A673 (cell line): ENCODE data around the gene PEAK3.

Source experiments
- CTCF ChIP-seq: fragments of 300-800, 200-600 bp; sonication (generic); conservative IDR thresholded peaks from 2 replicates; pipeline ENCODE4 v1.5.1; 2017; ENCODE audit warnings: low read depth, mild to moderate bottlenecking, antibody characterized with exemption, low read length, moderate library complexity, mixed read lengths
- EZH2 ChIP-seq: fragments of 200-600 bp; sonication (generic); IDR thresholded peaks from 2 replicates; pipeline ENCODE4 v1.6.1; 2017; ENCODE audit warnings: borderline replicate concordance, low read depth, mild to moderate bottlenecking, mixed read lengths, antibody characterized with exemption, low read length; ENCODE audit not compliant: poor library complexity, severe bottlenecking

- TF ChIP-seq CTCF: no peak
- no peak for TF ChIP-seq EZH2
These were observed 7.7 kb downstream of the PEAK3 start for GRCh38 chr19:2274185-2274711.
